Transverse colon (tissue), 4 donors: ENCODE data around the gene DNAJB4. TPM values are rescaled to one million over a fixed set of nuclear protein-coding genes. Genes with fewer than 3 reads are reported as not detected.

Experiments
- DNase-seq: peaks from one replicate; pipeline ENCODE4 v3.0.0-alpha.2; 2019
- H3K27ac ChIP-seq, 4 donors: fragments of 200-600 bp; sonication (generic); 2 replicates each; pipeline ENCODE4 v1.5.1; 2016 to 2018; ENCODE audit warnings: inconsistent platforms in 4 of 4
- H3K27me3 ChIP-seq: fragments of 200-600 bp; sonication (generic); 2 replicates; pipeline ENCODE4 v1.5.1; 2017; ENCODE audit warnings: inconsistent platforms
- H3K36me3 ChIP-seq, 4 donors: fragments of 200-600 bp; sonication (generic); 2 replicates each; pipeline ENCODE4 v1.5.1; 2017 to 2019; ENCODE audit warnings: inconsistent platforms in 4 of 4
- H3K4me1 ChIP-seq, 4 donors: fragments of 200-600 bp; sonication (generic); 2 replicates each; pipeline ENCODE4 v1.5.1; 2017 to 2020; ENCODE audit warnings: inconsistent platforms in 4 of 4
- H3K4me3 ChIP-seq, 4 donors: fragments of 200-600 bp; sonication (generic); 1 replicate in 1 of 4; 2 replicates in 3 of 4; pipeline versions ENCODE4 v1.5.1 to v1.6.1; 2017 to 2019; ENCODE audit warnings: inconsistent platforms in 4 of 4
- H3K9me3 ChIP-seq, 2 donors: fragments of 200-600 bp; sonication (generic); 2 replicates each; pipeline ENCODE4 v1.5.1; 2017 to 2019; ENCODE audit warnings: inconsistent platforms in 2 of 2
- EP300 ChIP-seq: sonication (generic); formaldehyde crosslinking; IDR thresholded peaks from one replicate; pipeline ENCODE4 v1.6.1; 2017; ENCODE audit warnings: antibody characterized with exemption, low read depth
- POLR2A ChIP-seq: fragments of 450-650 bp; IDR thresholded peaks from one replicate; pipeline ENCODE4 v1.6.1; 2016; ENCODE audit warnings: antibody characterized with exemption, mild to moderate bottlenecking, moderate library complexity
- POLR2AphosphoS5 ChIP-seq, 3 donors: sonication (generic); formaldehyde crosslinking; IDR thresholded peaks; one replicate each; pipeline ENCODE4 v1.6.1; 2016; ENCODE audit warnings: antibody characterized with exemption in 3 of 3
- WGBS, 2 donors: methylation state at CpG; one replicate each; pipeline ENCODE4 v1.1.5; 2018; ENCODE audit warnings: low coverage in 1 of 2; 5-methylcytosine and 5-hydroxymethylcytosine counted together
- in situ Hi-C, 4 donors: fragments of 200-750 bp; cut with MboI; loops; one replicate each; pipeline versions ENCODE4 v1.15.0 to v1.15.1; 2017; ENCODE audit warnings: low sequenced_read_pairs in 3 of 4, low pct_ligation_motif_present in 1 of 4, low pct_unique_long_range_greater_than_20kb in 1 of 4
- intact Hi-C: fragments of 100-400 bp; cut with DNase I; formaldehyde crosslinking; loops from one replicate; pipeline ENCODE4 v1.15.1; 2023; ENCODE audit warnings: low total_unique reads
- total RNA-seq, 4 donors: library from RNA; depleted of rRNA; stranded (reverse); fragments of >200 nt; gene quantifications; one replicate each; pipeline ENCODE4 v1.1.0, GENCODE V29; 2016
- TF ChIP-seq, protein P1 (sequence below), 5 experiments: fragments of 200-600 bp in 3 of 5; fragments of 450-650 bp in 2 of 5; sonication (generic) in 3 of 5; IDR thresholded peaks; 1 replicate in 2 of 5; 2 replicates in 3 of 5; pipeline ENCODE4 v1.5.1; 2016 to 2017; ENCODE audit warnings: antibody characterized with exemption in 5 of 5, inconsistent platforms in 3 of 5, mild to moderate bottlenecking in 2 of 5, moderate library complexity in 1 of 5

DNAJB4 gene
- total RNA-seq, 4 donors from 2014 or later = 4.0 to 30.2 (median 16.9) TPM

DNA sequence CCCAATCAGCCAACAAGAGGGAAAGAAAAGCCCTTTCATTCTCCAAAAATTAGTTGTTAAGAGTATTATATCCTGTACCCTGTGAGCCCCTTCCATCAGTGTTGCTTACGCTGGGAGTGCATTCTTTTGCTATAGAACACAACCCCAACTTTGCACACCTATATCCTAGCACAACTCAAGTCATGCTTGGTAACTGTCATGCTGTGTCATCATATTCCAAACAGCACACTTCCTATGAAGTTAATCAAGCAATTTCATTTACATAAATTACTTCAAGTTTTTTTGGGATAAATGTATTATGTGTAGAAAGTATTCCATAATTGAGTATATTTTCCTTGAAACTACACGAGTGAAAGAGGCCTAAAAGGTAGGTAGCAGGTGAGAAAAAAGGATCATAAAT, 45.9 kb upstream of the DNAJB4 start:
- no peaks in the 10 kb centered on the region for H3K4me1 ChIP-seq
- no peak overlapping the region for H3K4me3 ChIP-seq
- no peaks in the 10 kb centered on the region for H3K9me3 ChIP-seq
- H3K27me3 ChIP-seq = no peaks in the 10 kb centered on the region
- WGBS, 2 donors = 82 to 83% methylated on average over 2 of the region's 2 CpGs
- peaks cover 0 to 96% (median 43%) of the 10 kb centered on the region in 4 donors for H3K36me3 ChIP-seq
- no peak overlapping the region for H3K27ac ChIP-seq
- intact Hi-C loops (no loop called here), in situ Hi-C loops (loop anchor here in 3 of 4 donors (10.0 to 25.0 kb wide), 3 partner anchors 153 to 247 kb away; no protein-coding TSS in a partner anchor)
- no peak for DNase-seq
- TF ChIP-seq EP300 (no peak), POLR2A (no peak), POLR2AphosphoS5 (IDR thresholded peaks at IDR 0.05) (no peak)
- TF ChIP-seq, protein P1, sequence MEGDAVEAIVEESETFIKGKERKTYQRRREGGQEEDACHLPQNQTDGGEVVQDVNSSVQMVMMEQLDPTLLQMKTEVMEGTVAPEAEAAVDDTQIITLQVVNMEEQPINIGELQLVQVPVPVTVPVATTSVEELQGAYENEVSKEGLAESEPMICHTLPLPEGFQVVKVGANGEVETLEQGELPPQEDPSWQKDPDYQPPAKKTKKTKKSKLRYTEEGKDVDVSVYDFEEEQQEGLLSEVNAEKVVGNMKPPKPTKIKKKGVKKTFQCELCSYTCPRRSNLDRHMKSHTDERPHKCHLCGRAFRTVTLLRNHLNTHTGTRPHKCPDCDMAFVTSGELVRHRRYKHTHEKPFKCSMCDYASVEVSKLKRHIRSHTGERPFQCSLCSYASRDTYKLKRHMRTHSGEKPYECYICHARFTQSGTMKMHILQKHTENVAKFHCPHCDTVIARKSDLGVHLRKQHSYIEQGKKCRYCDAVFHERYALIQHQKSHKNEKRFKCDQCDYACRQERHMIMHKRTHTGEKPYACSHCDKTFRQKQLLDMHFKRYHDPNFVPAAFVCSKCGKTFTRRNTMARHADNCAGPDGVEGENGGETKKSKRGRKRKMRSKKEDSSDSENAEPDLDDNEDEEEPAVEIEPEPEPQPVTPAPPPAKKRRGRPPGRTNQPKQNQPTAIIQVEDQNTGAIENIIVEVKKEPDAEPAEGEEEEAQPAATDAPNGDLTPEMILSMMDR (IDR thresholded peaks at IDR 0.05) = no peak

DNA sequence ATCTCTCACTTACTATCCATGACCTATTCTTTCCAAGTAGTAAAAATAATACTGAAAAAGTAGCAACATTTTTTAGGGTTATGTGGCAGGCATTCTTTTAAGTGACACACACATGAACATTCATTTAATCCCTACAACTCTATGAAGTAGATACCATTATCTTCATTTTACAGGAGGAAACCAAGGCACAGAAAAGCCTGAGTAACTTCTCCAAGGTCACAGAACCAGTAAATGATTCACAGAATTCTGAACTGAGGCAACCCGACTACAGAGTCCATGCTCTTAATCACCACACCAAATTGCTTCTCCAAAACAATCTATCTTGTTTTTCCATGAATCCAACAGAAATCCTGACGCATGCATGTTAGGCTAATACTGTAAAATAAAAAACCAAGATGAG, 43.3 kb upstream of the DNAJB4 start:
- Histone ChIP-seq H3K27ac (no peak overlapping the region), H3K27me3 (no peaks in the 10 kb centered on the region), H3K4me1 (no peaks in the 10 kb centered on the region), H3K36me3 (peaks cover 0 to 96% (median 43%) of the 10 kb centered on the region in 4 donors), H3K4me3 (no peak overlapping the region), H3K9me3 (no peaks in the 10 kb centered on the region)
- intact Hi-C loops = no loop called here
- WGBS, 2 donors = 68 to 78% methylated on average over 2 of the region's 2 CpGs
- in situ Hi-C loops = loop anchor here in 2 of 4 donors (25.0 kb wide), 2 partner anchors 151 to 249 kb away; no protein-coding TSS in a partner anchor
- no peak for DNase-seq
- no peak for TF ChIP-seq POLR2A

DNA sequence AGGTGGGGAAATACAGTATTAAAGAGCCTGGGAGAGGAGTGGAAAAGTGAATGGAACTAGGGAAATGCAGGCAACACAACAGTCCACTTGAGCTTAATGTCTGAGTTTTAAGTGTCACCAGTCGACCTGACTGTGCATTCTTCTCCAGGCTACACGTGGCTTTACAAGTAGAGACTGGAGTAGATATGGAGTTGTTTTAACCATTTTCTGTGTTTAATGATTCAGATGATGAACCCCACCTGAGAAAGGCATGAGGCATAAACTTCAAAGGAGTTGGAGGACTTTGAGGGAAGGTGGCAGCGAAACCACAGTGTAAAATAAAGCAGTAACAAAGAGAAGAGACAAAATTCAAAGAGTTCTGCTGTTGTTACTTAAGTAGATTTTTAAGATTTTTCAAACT, 38.4 kb upstream of the DNAJB4 start:
- Histone ChIP-seq H3K27ac (no peak overlapping the region), H3K36me3 (peaks cover 0 to 84% (median 40%) of the 10 kb centered on the region in 4 donors), H3K4me1 (peaks cover 0 to 30% (median 3%) of the 10 kb centered on the region in 4 donors), H3K4me3 (no peak overlapping the region), H3K27me3 (no peaks in the 10 kb centered on the region), H3K9me3 (no peaks in the 10 kb centered on the region)
- TF ChIP-seq EP300 = no peak
- TF ChIP-seq POLR2A = no peak
- TF ChIP-seq, protein P1 (IDR thresholded peaks at IDR 0.05) = no peak
- TF ChIP-seq POLR2AphosphoS5 (IDR thresholded peaks at IDR 0.05) = no peak
- no peak for DNase-seq
- 87 to 94% methylated on average over 3 of the region's 3 CpGs for WGBS, 2 donors
- intact Hi-C loops = no loop called here
- in situ Hi-C loops = loop anchor here in 2 of 4 donors (25.0 kb wide), 2 partner anchors 146 to 254 kb away; no protein-coding TSS in a partner anchor

DNA sequence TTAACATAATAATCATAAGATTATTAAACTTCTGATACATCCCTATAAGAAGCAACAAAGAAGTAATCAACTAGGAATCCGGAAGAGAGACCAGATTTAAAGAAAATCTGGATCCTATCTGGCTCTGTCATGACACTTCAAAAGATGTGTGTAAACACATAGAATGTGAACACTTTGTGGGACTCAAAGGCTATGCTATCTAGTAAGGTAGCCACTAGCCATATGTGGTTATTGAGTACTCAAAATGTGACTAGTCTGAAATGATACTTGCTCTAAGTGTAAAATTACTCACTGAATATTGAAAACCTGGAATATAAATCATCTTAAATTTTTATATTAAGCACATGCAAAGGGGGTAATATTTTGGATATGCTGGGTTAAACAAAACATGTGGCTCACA, 34.5 kb upstream of the DNAJB4 start:
- no peak for DNase-seq
- Histone ChIP-seq H3K9me3 (no peaks in the 10 kb centered on the region), H3K27ac (no peak overlapping the region), H3K36me3 (peaks cover 0 to 45% (median 20%) of the 10 kb centered on the region in 4 donors), H3K27me3 (no peaks in the 10 kb centered on the region), H3K4me1 (peaks cover 5 to 56% (median 14%) of the 10 kb centered on the region in 4 donors), H3K4me3 (no peak overlapping the region)
- TF ChIP-seq, protein P1 (IDR thresholded peaks at IDR 0.05) = no peak
- TF ChIP-seq POLR2AphosphoS5 (IDR thresholded peaks at IDR 0.05) = no peak
- no peak for TF ChIP-seq POLR2A
- TF ChIP-seq EP300 = no peak
- 54 to 57% methylated on average over 1 of the region's 1 CpG for WGBS, 2 donors
- intact Hi-C loops = no loop called here
- in situ Hi-C loops = loop anchor here in 3 of 4 donors (10.0 to 25.0 kb wide), 3 partner anchors 142 to 258 kb away; no protein-coding TSS in a partner anchor
